HL-60 (cell line): Measurements from ENCODE around the gene FOXP1.

ENCODE experiments used
- DNase-seq, 2 experiments: peaks; one replicate each; pipeline ENCODE4 v3.0.0-alpha.2; 2010 to 2020; ENCODE audit warnings: low read depth in 1 of 2, low spot score in 1 of 2
- H3K27ac ChIP-seq: fragments of 250-450 bp; sonication (Bioruptor Pico); replicated peaks from 2 replicates; pipeline ENCODE4 v1.5.1; 2020; ENCODE audit warnings: mild to moderate bottlenecking, moderate library complexity
- H3K27me3 ChIP-seq: fragments of 250-450 bp; sonication (Bioruptor Pico); 2 replicates; pipeline ENCODE4 v1.5.1; 2021; ENCODE audit warnings: mild to moderate bottlenecking, moderate library complexity; ENCODE audit not compliant: insufficient read depth, poor library complexity, severe bottlenecking
- H3K4me3 ChIP-seq: replicated peaks from 2 replicates; pipeline ENCODE4 v1.5.1; 2011; ENCODE audit warnings: mild to moderate bottlenecking, control low read depth, low read length; ENCODE audit not compliant: insufficient read depth
- CTCF ChIP-seq: IDR thresholded peaks from one replicate; pipeline ENCODE4 v1.5.1; 2011; ENCODE audit warnings: low read length, control low read depth, inconsistent platforms; ENCODE audit not compliant: insufficient read depth
- GABPA ChIP-seq: IDR thresholded peaks from 2 replicates; pipeline ENCODE4 v1.6.1; 2012; ENCODE audit warnings: low read depth
- POLR2AphosphoS5 ChIP-seq: IDR thresholded peaks from 2 replicates; pipeline ENCODE4 v1.6.1; 2012; ENCODE audit warnings: low read depth
- REST ChIP-seq: IDR thresholded peaks from 2 replicates; pipeline ENCODE4 v1.6.1; 2012; ENCODE audit warnings: low read depth; ENCODE audit not compliant: insufficient replicate concordance
- SPI1 ChIP-seq: IDR thresholded peaks from 2 replicates; pipeline ENCODE4 v1.6.1; 2012; ENCODE audit warnings: low read depth, mild to moderate bottlenecking, borderline replicate concordance

Gene FOXP1

GRCh38 chr3:71510510-71510909 is 73.0 kb downstream of the FOXP1 start:
- Histone ChIP-seq H3K27ac (no peak overlapping the region; the same call in 1 of the 2 replicates), H3K27me3 (no peaks in the 10 kb centered on the region), H3K4me3 (no peak overlapping the region)
- DNase-seq, result no peak
- TF ChIP-seq GABPA (no peak), SPI1 (no peak), POLR2AphosphoS5 (no peak), REST (no peak), CTCF (no peak)

GRCh38 chr3:71509066-71509465 is 74.5 kb downstream of the FOXP1 start:
- H3K27ac ChIP-seq, result no peak overlapping the region
- no peak for TF ChIP-seq REST
- H3K4me3 ChIP-seq, result no peak overlapping the region
- H3K27me3 ChIP-seq, result no peaks in the 10 kb centered on the region
- no peak for DNase-seq

DNA sequence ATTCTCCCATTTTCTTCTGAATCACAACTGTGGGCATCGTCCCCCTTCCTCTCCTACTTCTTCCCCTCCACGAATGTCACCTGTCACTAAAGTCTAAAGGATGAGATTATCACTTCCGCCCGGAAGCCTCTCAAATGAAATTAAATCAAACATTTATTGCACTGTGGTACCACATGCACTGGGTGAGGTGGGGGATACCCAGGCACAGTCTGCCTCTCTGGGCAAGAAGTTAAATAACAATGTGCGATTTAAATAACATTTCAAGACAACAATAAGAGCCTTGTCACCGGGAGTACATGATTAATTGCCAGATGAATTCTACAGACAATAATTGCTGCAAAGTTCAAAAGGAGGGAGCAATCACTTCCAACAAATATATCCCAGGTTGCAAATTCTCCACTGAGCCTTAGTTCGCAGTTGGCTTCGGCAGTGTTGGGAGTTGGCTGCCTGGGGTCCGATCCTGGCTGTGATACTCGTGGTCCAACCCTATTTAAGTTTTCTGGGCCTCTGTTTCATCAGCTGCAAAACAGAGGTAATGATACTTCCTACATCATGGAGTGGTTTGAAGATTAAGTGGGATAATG is 77.7 kb downstream of the FOXP1 start:
- DNase-seq, result no peak
- no peak for TF ChIP-seq POLR2AphosphoS5
- TF ChIP-seq GABPA, result no peak
- TF ChIP-seq REST, result no peak
- Histone ChIP-seq H3K27ac (no peak overlapping the region), H3K27me3 (no peaks in the 10 kb centered on the region), H3K4me3 (no peak overlapping the region)

- DNase-seq, result no peak
- no peak for TF ChIP-seq POLR2AphosphoS5
- TF ChIP-seq REST, result peak; percentile 21
- TF ChIP-seq CTCF, result no peak
- TF ChIP-seq SPI1, result no peak
- Histone ChIP-seq H3K4me3 (no peak overlapping the region), H3K27me3 (no peaks in the 10 kb centered on the region), H3K27ac (no peak overlapping the region)
These were observed 79.1 kb downstream of the FOXP1 start for GRCh38 chr3:71504250-71505036.
